HFFc6 (cell line): Measurements from ENCODE around the gene ITPRIP. TPM values are rescaled to one million over a fixed set of nuclear protein-coding genes. Genes with fewer than 3 reads are reported as not detected.

Experiments used
- DNase-seq: peaks from one replicate; pipeline ENCODE4 v3.0.0-alpha.2; 2018
- H3K27ac Mint-ChIP-seq: 2 replicates; pipeline ENCODE4 v1.8.0; 2020; ENCODE audit warnings: mild to moderate bottlenecking, mixed read lengths
- H3K27me3 Mint-ChIP-seq: 2 replicates; pipeline ENCODE4 v1.8.0; 2021; ENCODE audit warnings: mild to moderate bottlenecking, moderate library complexity, mixed read lengths; ENCODE audit not compliant: insufficient read depth
- H3K36me3 Mint-ChIP-seq: 2 replicates; pipeline ENCODE4 v1.8.0; 2021; ENCODE audit warnings: low read depth, mixed read lengths
- H3K4me1 Mint-ChIP-seq: 2 replicates; pipeline ENCODE4 v1.8.0; 2020; ENCODE audit warnings: low read depth, mixed read lengths
- H3K4me3 Mint-ChIP-seq: 2 replicates; pipeline ENCODE4 v1.8.0; 2020; ENCODE audit warnings: mild to moderate bottlenecking, moderate library complexity, mixed read lengths
- H3K9me3 Mint-ChIP-seq: 2 replicates; pipeline ENCODE4 v1.8.0; 2020; ENCODE audit warnings: mild to moderate bottlenecking, mixed read lengths
- total RNA-seq, 6 experiments: library from RNA; stranded (reverse); fragmentation: NEBNext Ultra II Directional; extraction: Animal tissue kit (Norgen Biotek cat#: 25700); gene quantifications; 2 replicates in 1 of 6; 3 replicates in 5 of 6; pipeline ENCODE4 v1.2.3, GENCODE V29; 2021
- TF ChIP-seq, protein P1 (sequence below): fragments of 200-600 bp; sonication (generic); IDR thresholded peaks from 2 replicates; pipeline ENCODE4 v1.5.0; 2021; ENCODE audit warnings: antibody characterized with exemption, mild to moderate bottlenecking

ITPRIP gene
- total RNA-seq, 6 experiments from 2014 or later = 23.9 to 34.7 (median 29.7) TPM

DNA sequence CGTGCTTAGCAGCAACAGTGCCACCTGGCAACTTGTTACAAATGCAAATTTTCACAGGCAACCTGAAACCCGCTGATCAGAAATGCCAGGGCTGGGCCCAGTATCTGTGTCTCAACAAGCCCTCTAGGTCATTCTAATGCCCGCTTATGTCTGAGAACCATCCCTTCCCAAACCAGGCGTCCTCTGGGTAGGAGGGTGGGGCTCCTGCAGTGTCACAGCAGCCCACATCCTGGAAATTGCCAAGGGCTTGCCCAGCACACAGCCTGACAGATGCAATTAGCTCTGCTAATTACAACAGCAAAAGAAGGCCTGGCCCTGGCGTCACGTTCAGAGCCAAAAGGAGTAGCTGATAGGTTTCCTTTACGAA lies 15.9 kb downstream of the ITPRIP start:
- Mint-ChIP-seq H3K36me3 (peaks cover 20% of the 10 kb centered on the region; the same call in 1 of the 2 replicates), H3K27ac (peak overlapping the region; percentile 61; the same call in 1 of the 2 replicates), H3K4me1 (peaks cover 89% of the 10 kb centered on the region), H3K9me3 (no peaks in the 10 kb centered on the region; the same call in 1 of the 2 replicates), H3K4me3 (no peak overlapping the region), H3K27me3 (peaks cover 44% of the 10 kb centered on the region)
- DNase-seq = no peak
- TF ChIP-seq, protein P1, sequence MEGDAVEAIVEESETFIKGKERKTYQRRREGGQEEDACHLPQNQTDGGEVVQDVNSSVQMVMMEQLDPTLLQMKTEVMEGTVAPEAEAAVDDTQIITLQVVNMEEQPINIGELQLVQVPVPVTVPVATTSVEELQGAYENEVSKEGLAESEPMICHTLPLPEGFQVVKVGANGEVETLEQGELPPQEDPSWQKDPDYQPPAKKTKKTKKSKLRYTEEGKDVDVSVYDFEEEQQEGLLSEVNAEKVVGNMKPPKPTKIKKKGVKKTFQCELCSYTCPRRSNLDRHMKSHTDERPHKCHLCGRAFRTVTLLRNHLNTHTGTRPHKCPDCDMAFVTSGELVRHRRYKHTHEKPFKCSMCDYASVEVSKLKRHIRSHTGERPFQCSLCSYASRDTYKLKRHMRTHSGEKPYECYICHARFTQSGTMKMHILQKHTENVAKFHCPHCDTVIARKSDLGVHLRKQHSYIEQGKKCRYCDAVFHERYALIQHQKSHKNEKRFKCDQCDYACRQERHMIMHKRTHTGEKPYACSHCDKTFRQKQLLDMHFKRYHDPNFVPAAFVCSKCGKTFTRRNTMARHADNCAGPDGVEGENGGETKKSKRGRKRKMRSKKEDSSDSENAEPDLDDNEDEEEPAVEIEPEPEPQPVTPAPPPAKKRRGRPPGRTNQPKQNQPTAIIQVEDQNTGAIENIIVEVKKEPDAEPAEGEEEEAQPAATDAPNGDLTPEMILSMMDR = no peak

DNA sequence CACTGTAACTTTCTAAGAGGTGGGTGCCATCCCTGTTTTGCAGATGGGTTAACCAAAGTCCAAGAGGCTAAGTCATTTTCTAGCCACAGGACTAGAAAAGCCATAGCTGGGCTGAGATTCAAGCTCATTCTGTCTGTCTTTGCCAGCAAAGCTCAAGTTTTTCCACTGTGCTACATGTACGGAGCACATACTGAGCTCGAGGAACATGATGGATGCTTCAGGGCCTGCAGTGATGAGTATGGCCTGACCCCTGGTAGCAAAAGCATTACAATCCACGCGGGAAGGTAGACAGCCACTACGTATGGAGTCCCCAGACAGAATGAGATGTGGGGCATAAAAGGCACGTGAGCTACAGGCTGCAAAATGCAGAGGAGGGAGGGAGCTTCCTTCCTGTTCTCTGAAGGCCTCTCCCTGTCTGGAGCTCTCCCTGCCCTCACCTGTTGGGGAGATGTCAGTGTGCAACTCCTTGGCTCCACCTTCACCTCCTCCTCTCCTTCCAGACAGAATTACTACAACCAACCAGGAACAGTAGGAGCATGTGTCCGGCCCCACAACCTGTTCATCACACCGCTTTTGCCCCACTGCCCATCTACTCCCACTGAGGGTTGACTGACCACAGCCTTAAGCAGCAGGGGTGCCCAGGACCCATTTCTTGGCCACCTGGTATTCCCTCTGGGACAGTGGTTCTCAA lies 16.4 kb downstream of the ITPRIP start:
- Mint-ChIP-seq H3K27ac (peak overlapping the region; percentile 70), H3K27me3 (peaks cover 39% of the 10 kb centered on the region), H3K4me1 (peaks cover 89% of the 10 kb centered on the region), H3K9me3 (no peaks in the 10 kb centered on the region; the same call in 1 of the 2 replicates), H3K36me3 (peaks cover 24% of the 10 kb centered on the region; the same call in 1 of the 2 replicates), H3K4me3 (no peak overlapping the region)
- DNase-seq = no peak
- TF ChIP-seq, protein P1 = no peak

DNA sequence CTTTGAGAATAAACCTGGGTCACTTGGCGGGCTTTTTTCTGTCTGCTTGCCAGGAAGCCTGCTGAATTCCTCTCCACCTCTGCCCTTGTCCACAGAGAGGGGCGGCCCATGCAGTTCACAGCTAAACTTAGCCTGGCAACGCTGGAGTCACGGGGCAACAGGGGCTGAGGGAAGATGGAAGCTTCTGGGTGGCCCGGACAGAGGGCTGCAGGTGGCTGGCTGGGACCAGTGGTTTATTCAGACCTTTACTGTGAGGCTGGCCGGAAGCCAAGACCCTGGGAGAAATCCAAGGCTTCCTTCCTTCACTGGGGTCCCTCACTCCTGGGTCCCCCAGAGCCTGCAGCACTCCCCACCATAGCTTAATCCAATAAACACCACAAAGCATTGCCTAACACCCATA lies 17.0 kb downstream of the ITPRIP start:
- peak overlapping the region; percentile 70 for H3K27ac Mint-ChIP-seq
- TF ChIP-seq, protein P1 = 0 out of 2 replicates have a peak, but pooled peaks have one; percentile 12
- no peaks in the 10 kb centered on the region; the same call in 1 of the 2 replicates for H3K9me3 Mint-ChIP-seq
- H3K27me3 Mint-ChIP-seq = peaks cover 35% of the 10 kb centered on the region
- DNase-seq = no peak
- H3K4me1 Mint-ChIP-seq = peaks cover 86% of the 10 kb centered on the region
- H3K4me3 Mint-ChIP-seq = no peak overlapping the region
- peaks cover 21% of the 10 kb centered on the region; the same call in 1 of the 2 replicates for H3K36me3 Mint-ChIP-seq

DNA sequence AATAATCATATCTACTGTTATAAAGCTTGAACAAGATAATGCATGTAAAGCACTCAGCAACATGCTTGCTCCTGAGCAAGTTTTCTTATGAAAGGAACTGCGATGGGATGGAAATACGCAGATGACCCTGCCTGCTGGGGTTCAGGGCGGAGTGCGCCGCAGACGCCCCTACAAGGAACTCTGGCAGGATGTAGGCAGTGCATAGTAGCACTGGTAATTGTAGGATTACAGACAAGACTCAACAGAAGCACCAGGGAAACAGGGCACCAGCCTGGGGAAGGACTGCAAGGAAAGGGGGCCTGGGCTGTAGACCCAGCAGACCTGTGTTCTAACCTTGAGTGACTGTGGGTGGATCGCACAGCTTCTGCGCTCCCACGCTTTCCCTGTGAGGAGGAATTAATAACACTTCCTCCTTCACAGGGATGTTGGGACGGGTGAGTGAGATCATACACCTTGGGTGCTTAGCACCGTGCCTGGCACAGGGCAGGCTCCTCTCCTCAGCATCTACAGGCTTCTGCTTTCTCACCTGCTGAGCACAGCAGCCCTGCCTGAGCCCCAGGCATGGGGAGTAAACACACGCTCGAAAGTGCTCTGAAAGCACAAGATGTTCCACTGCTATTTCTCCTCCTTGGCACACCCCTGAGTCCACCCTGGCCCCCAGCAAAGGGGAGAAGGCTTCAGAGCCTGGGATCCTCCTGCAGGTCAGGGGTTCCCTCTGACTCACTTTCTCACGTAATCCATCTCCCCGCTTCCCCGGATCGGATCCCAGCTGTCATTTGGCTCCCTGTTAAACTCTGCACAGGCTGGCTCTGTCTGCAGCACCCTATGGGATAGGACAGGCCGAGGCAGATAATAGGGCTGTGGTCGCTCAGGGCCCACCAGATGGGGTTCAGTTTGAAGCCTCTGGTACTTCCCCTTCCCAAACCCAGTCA lies 19.2 kb downstream of the ITPRIP start:
- no peaks in the 10 kb centered on the region for H3K9me3 Mint-ChIP-seq
- TF ChIP-seq, protein P1 = no peak
- H3K36me3 Mint-ChIP-seq = peaks cover 17% of the 10 kb centered on the region; the same call in 1 of the 2 replicates
- peaks cover 24% of the 10 kb centered on the region for H3K27me3 Mint-ChIP-seq
- peak overlapping the region; percentile 57 for H3K27ac Mint-ChIP-seq
- H3K4me3 Mint-ChIP-seq = no peak overlapping the region
- H3K4me1 Mint-ChIP-seq = peaks cover 70% of the 10 kb centered on the region
- DNase-seq = no peak

DNA sequence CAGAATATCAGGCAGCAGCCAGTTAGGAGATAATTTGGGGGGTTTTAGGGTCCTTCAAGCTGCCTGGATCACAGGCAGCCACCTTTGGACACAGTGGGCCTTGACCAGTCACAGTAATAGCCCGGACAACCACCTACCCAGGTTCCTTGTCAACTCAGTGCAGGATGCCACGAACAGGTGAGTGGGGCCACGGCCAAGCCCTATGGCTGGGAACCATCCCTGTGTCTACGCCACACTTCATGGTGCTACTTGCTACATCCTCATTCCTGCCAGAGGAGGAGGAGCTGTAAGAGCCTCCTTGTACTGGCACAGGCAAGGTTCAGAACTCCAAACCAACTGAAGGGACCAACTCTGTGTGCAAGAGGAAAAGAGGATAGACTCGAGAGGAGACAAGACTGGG lies 19.9 kb downstream of the ITPRIP start:
- DNase-seq = no peak
- TF ChIP-seq, protein P1 = no peak
- peak overlapping the region; percentile 70; the same call in 1 of the 2 replicates for H3K27ac Mint-ChIP-seq
- H3K27me3 Mint-ChIP-seq = peaks cover 20% of the 10 kb centered on the region
- H3K4me1 Mint-ChIP-seq = peaks cover 64% of the 10 kb centered on the region
- H3K9me3 Mint-ChIP-seq = no peaks in the 10 kb centered on the region
- peaks cover 21% of the 10 kb centered on the region; the same call in 1 of the 2 replicates for H3K36me3 Mint-ChIP-seq
- no peak overlapping the region for H3K4me3 Mint-ChIP-seq
